K562 (cell line): ENCODE data around the gene RGL2. TPM values are rescaled to one million over a fixed set of nuclear protein-coding genes. Genes with fewer than 3 reads are reported as not detected.

Source experiments
- CBFA2T3 ChIP-seq: fragments of 450-650 bp; IDR thresholded peaks from 2 replicates; pipeline ENCODE4 v1.6.1; 2017
- CREB1 ChIP-seq, 2 experiments: sonication (generic) in 1 of 2; formaldehyde crosslinking in 1 of 2; IDR thresholded peaks; 2 replicates each; pipeline versions ENCODE4 v1.6.1 to v1.8.0; 2012 to 2022; ENCODE audit warnings: inconsistent platforms in 1 of 2, mild to moderate bottlenecking in 1 of 2, missing genetic modification reagents in 1 of 2, moderate library complexity in 1 of 2
- DNMT1 ChIP-seq: fragments of 450-650 bp; IDR thresholded peaks from 2 replicates; pipeline ENCODE4 v1.6.1; 2016; ENCODE audit warnings: antibody characterized with exemption, mild to moderate bottlenecking
- E2F8 ChIP-seq: fragments of 450-650 bp; IDR thresholded peaks from 2 replicates; pipeline ENCODE4 v1.7.1; 2018; ENCODE audit warnings: mild to moderate bottlenecking, low read depth; ENCODE audit not compliant: partially characterized antibody
- ETV1 ChIP-seq: fragments of 450-650 bp; conservative IDR thresholded peaks from 2 replicates; pipeline ENCODE4 v1.6.1; 2016; ENCODE audit warnings: missing genetic modification characterization, control low read depth, low read depth, missing compliant biosample characterization
- FOXA3 ChIP-seq, 2 experiments: fragments of 450-650 bp in 1 of 2; sonication (generic) in 1 of 2; formaldehyde crosslinking; IDR thresholded peaks in 1 of 2; conservative IDR thresholded peaks in 1 of 2; 2 replicates each; pipeline versions ENCODE4 v1.4.0 to v1.8.0; 2020 to 2022; ENCODE audit warnings: mild to moderate bottlenecking in 2 of 2, missing genetic modification reagents in 1 of 2
- FOXJ3 ChIP-seq: sonication (generic); formaldehyde crosslinking; IDR thresholded peaks from 2 replicates; pipeline ENCODE4 v1.4.0; 2020; ENCODE audit warnings: mild to moderate bottlenecking, missing genetic modification reagents
- MYNN ChIP-seq, 2 experiments: sonication (generic); formaldehyde crosslinking in 1 of 2; IDR thresholded peaks; 2 replicates each; pipeline versions ENCODE4 v1.5.0 to v1.6.1; 2016 to 2020; ENCODE audit warnings: antibody characterized with exemption in 1 of 2, missing genetic modification reagents in 1 of 2
- NR2C1 ChIP-seq, 2 experiments: fragments of 450-650 bp; IDR thresholded peaks; 2 replicates each; pipeline ENCODE4 v1.6.1; 2017; ENCODE audit warnings: mild to moderate bottlenecking in 2 of 2, antibody characterized with exemption in 1 of 2, inconsistent platforms in 1 of 2, missing compliant biosample characterization in 1 of 2, missing genetic modification characterization in 1 of 2
- PBX2 ChIP-seq, 2 experiments: IDR thresholded peaks in 1 of 2; conservative IDR thresholded peaks in 1 of 2; 2 replicates each; pipeline ENCODE4 v1.6.1; 2016; ENCODE audit warnings: low read depth in 2 of 2, mild to moderate bottlenecking in 1 of 2, missing compliant biosample characterization in 1 of 2, missing genetic modification characterization in 1 of 2, moderate library complexity in 1 of 2
- RBM34 ChIP-seq: fragments of 200-400 bp; formaldehyde crosslinking; IDR thresholded peaks from 2 replicates; pipeline ENCODE4 v1.6.1; 2018; ENCODE audit warnings: low read length, borderline replicate concordance; ENCODE audit not compliant: insufficient read depth
- SP2 ChIP-seq: IDR thresholded peaks from 2 replicates; pipeline ENCODE4 v1.6.1; 2011; ENCODE audit warnings: mild to moderate bottlenecking, low read depth, low read length, moderate library complexity; ENCODE audit not compliant: poor library complexity, severe bottlenecking; ENCODE audit errors: extremely low read depth
- ZFX ChIP-seq: sonication (generic); formaldehyde crosslinking; IDR thresholded peaks from 2 replicates; pipeline ENCODE4 v1.8.0; 2022; ENCODE audit warnings: mild to moderate bottlenecking, missing genetic modification reagents, moderate library complexity
- ZNF609 ChIP-seq: sonication (generic); formaldehyde crosslinking; IDR thresholded peaks from 2 replicates; pipeline ENCODE4 v1.8.1; 2023; ENCODE audit warnings: missing genetic modification reagents, mild to moderate bottlenecking, borderline replicate concordance
- polyA plus RNA-seq, 8 experiments: library from polyadenylated mRNA; depleted of rRNA in 4 of 8; stranded (reverse) in 5 of 8; unstranded in 3 of 8; fragments of >200 nt; fragmentation: Nextera tagmentation in 2 of 8; fragmentation: Illumina TruSeq in 1 of 8; extraction: Ambion mirVana in 2 of 8; extraction: Trizol in 1 of 8; gene quantifications; 2 replicates each; pipeline versions ENCODE4 v1.2.1 to v1.2.3, GENCODE V29; 2011 to 2014; ENCODE audit warnings: inconsistent platforms in 1 of 8, missing spikeins in 1 of 8
- total RNA-seq, 7 experiments: library from RNA; depleted of rRNA in 6 of 7; stranded (reverse); fragments of >200 nt in 6 of 7; fragmentation: Illumina TruSeq in 2 of 7; extraction: Trizol in 2 of 7; gene quantifications; 2 replicates each; pipeline versions ENCODE4 v1.2.1 to v1.2.3, GENCODE V29; 2011 to 2021; ENCODE audit warnings: low replicate concordance in 1 of 7

Gene RGL2
- total and polyA plus RNA-seq, 9 of the 15 experiments (the other 6 are each of a cell fraction or from before 2014, with no cell fraction given) = 1.8 to 57.1 (median 19.5) TPM

GRCh38 chr6:33248932-33249731, 49.6 kb downstream of the RGL2 start (continued):
- TF ChIP-seq E2F8 (peak; percentile 45), FOXJ3 (CRISPR knock-in tag) (no peak), MYNN (IDR thresholded peaks at IDR 0.05) (peak; percentile 52; the same call in 1 of the 2 replicates), MYNN (CRISPR knock-in tag; IDR thresholded peaks at IDR 0.05) (no peak), FOXA3 (CRISPR knock-in tag; conservative IDR thresholded peaks at IDR 0.05 in 1 of 2, IDR thresholded peaks at IDR 0.05 in 1 of 2) (peak in 1 of 2 experiments; percentile 58; a peak in 2 of 4 replicates), DNMT1 (peak; percentile 84; the same call in 1 of the 2 replicates), ZNF609 (no peak; the same call in 1 of the 2 replicates), ZFX (CRISPR knock-in tag) (peak; percentile 87), CBFA2T3 (peak; percentile 28; the same call in 1 of the 2 replicates), PBX2 (CRISPR knock-in tag; IDR thresholded peaks at IDR 0.05; ENCODE audit: low read depth) (0 out of 2 replicates have a peak, but pooled peaks have one; percentile 5), PBX2 (tag; conservative IDR thresholded peaks at IDR 0.05; ENCODE audit: low read depth) (peak; percentile 93), CREB1 (IDR thresholded peaks at IDR 0.05) (peak; percentile 70), CREB1 (CRISPR knock-in tag; IDR thresholded peaks at IDR 0.05) (0 out of 2 replicates have a peak, but pooled peaks have one; percentile 58), ETV1 (tag) (peak; percentile 82), SP2 (peak; percentile 47), RBM34 (no peak), NR2C1 (IDR thresholded peaks at IDR 0.05) (peak; percentile 58), NR2C1 (tag; IDR thresholded peaks at IDR 0.05) (peak; percentile 77)
